GM23248 (cell line): ENCODE measurements around the gene GFM1.

ENCODE experiments used
- EZH2 ChIP-seq: fragments of 200-600 bp; sonication (generic); IDR thresholded peaks from 2 replicates; pipeline ENCODE4 v1.6.1; 2018; ENCODE audit warnings: antibody characterized with exemption, mild to moderate bottlenecking; ENCODE audit not compliant: insufficient read depth, poor library complexity, severe bottlenecking
- EZH2phosphoT487 ChIP-seq: fragments of 200-600 bp; sonication (generic); IDR thresholded peaks from 2 replicates; pipeline ENCODE4 v1.6.1; 2018; ENCODE audit warnings: antibody characterized with exemption, moderate library complexity, mild to moderate bottlenecking, low read depth; ENCODE audit not compliant: insufficient read depth

DNA sequence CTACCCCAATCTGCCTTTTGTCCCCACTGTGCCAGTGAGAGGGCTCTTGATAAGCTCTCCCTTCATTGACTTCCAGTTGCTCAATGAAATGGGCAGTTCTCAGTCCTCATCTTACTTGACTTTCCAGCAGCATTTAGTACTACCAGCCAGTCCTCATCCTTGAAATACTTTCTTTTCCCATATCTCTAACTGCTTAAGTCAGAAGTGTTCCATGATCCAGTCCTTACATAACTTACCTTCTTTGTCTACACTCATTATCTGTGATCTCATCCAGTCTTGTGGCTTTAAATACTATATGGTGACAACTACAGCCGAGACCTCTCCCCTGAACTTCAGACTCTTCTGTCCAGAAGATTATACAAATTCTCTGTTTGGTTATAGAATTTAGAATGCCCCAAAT, 59.2 kb downstream of the GFM1 start:
- TF ChIP-seq EZH2phosphoT487 (no peak), EZH2 (no peak)
